A172 (cell line): ENCODE measurements around the gene RPL36. TPM values are rescaled to one million over a fixed set of nuclear protein-coding genes. Genes with fewer than 3 reads are reported as not detected.
A peak's percentile ranks its signal among the peaks of the same experiment; 100 is the strongest.

Experiments used
- DNase-seq: peaks from one replicate; pipeline ENCODE4 v3.0.0-alpha.2; 2015; ENCODE audit warnings: low spot score
- total RNA-seq: library from RNA; depleted of rRNA; stranded (reverse); fragments of >200 nt; shearing (Covaris generic); gene quantifications from 2 replicates; pipeline ENCODE4 v1.2.3, GENCODE V29; 2014; rRNA removed

Gene RPL36
- 782 and 864 TPM in 2 replicates for total RNA-seq

- DNase-seq = peak; percentile 96
Measured at GRCh38 chr19:5690125-5690954, at the start of gene RPL36. Gene RPL36 (plus strand): TSS chr19:5690295. CDS start chr19:5690508, 213 bp downstream.

GRCh38 chr19:5641171-5641570, 48.9 kb upstream of the RPL36 start:
- no peak for DNase-seq

- no peak for DNase-seq
Measured at GRCh38 chr19:5642204-5642603, 47.9 kb upstream of the RPL36 start.

- DNase-seq = no peak
Measured at GRCh38 chr19:5643060-5643459, 47.0 kb upstream of the RPL36 start.

GRCh38 chr19:5644037-5644436, 46.1 kb upstream of the RPL36 start:
- DNase-seq = no peak

- no peak for DNase-seq
Measured at GRCh38 chr19:5645409-5645808, 44.7 kb upstream of the RPL36 start.

GRCh38 chr19:5646703-5647102, 43.4 kb upstream of the RPL36 start:
- no peak for DNase-seq

GRCh38 chr19:5648464-5648863, 41.6 kb upstream of the RPL36 start:
- no peak for DNase-seq

- DNase-seq = no peak
Measured at GRCh38 chr19:5651361-5651760, 38.7 kb upstream of the RPL36 start.

- DNase-seq = no peak
Measured at GRCh38 chr19:5652261-5652660, 37.8 kb upstream of the RPL36 start.

- DNase-seq = no peak
Measured at GRCh38 chr19:5654931-5655330, 35.2 kb upstream of the RPL36 start.

GRCh38 chr19:5655412-5655811, 34.7 kb upstream of the RPL36 start:
- no peak for DNase-seq

- no peak for DNase-seq
Measured at GRCh38 chr19:5661483-5661882, 28.6 kb upstream of the RPL36 start.

GRCh38 chr19:5663904-5664303, 26.2 kb upstream of the RPL36 start:
- DNase-seq = no peak

GRCh38 chr19:5664515-5664914, 25.6 kb upstream of the RPL36 start:
- no peak for DNase-seq

GRCh38 chr19:5665781-5666513, 24.1 kb upstream of the RPL36 start:
- DNase-seq = peak; percentile 69

GRCh38 chr19:5666921-5667610, 23.0 kb upstream of the RPL36 start:
- no peak for DNase-seq

GRCh38 chr19:5667751-5668271, 22.3 kb upstream of the RPL36 start:
- DNase-seq = no peak

GRCh38 chr19:5669212-5669611, 20.9 kb upstream of the RPL36 start:
- DNase-seq = no peak

GRCh38 chr19:5671600-5671999, 18.5 kb upstream of the RPL36 start:
- DNase-seq = no peak

GRCh38 chr19:5672708-5673459, 17.2 kb upstream of the RPL36 start:
- DNase-seq = no peak
